Measurements from ENCODE around the gene CREB3L1. TPM values are rescaled to one million over a fixed set of nuclear protein-coding genes. Genes with fewer than 3 reads are reported as not detected.

Gene CREB3L1
- total and polyA plus RNA-seq, 2 donors (not counting 3 experiments of a cell fraction or from before 2014, with no cell fraction given), result 0.23 to 0.84 TPM

DNA sequence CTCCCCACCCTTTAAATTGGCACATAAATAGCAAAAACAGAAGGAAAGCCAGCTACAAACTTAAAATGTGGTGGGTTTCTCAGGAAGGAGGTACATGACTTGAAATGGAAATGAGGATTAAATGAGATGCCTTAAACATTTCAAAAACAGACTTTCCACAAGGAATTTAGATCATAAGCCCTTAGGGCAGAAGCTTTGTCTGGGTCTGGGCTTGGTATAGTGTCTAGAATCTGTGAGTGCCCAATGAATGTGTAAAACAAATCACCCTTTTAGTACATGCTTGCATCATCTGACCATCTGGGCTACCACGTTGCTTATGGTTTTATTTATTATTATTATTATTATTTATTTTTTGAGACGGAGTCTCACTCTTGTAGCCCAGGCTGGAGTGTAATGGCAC, 37.1 kb upstream of the CREB3L1 start:
- no peaks in the 10 kb centered on the region for H3K79me2 ChIP-seq (ENCODE audit: control insufficient read depth, insufficient read depth, low read length)
- no peak for DNase-seq (ENCODE audit: low read depth, low spot score)
- no peak overlapping the region for H3K4me3 ChIP-seq (replicated peaks in 1 of 3; ENCODE audit: insufficient read depth in 1 of 3, low read depth in 1 of 3, low read length in 3 of 3)
- no TSS peak for BruUV-seq (replicated peaks)
- no peak overlapping the region for H3K9ac ChIP-seq (replicated peaks; ENCODE audit: extremely low read depth, insufficient read depth, low read length)
- H3K9me3 ChIP-seq (replicated peaks; ENCODE audit: control insufficient read depth, insufficient read depth, low read length), result no peaks in the 10 kb centered on the region
- dilution Hi-C loops (cut with MboI; ENCODE audit: extremely low pct_ligation_motif_present, low sequenced_read_pairs), result no loop called here
- H3K27ac ChIP-seq (ENCODE audit: insufficient read depth, low read depth, low read length), result no peak overlapping the region
- no peak overlapping the region for H2AFZ ChIP-seq (ENCODE audit: low read depth, low read length)
- ChIA-PET POLR2A (no interaction called here), CTCF (interaction anchor here (1.2 to 9.4 kb wide), 7 partner anchors 56 to 289 kb away, joined by 4 to 367 read pairs (median 19); partner anchors contain the start of gene DGKZ)
- FAIRE-seq, result no peak
- no peaks in the 10 kb centered on the region for H4K20me1 ChIP-seq (replicated peaks; ENCODE audit: control insufficient read depth, extremely low read depth, insufficient read depth, low read length)
- H3K4me2 ChIP-seq (ENCODE audit: insufficient read depth, low read length), result no peak overlapping the region
- H3K36me3 ChIP-seq (ENCODE audit: control insufficient read depth in 2 of 2, extremely low read depth in 1 of 2, insufficient read depth in 2 of 2, low read length in 2 of 2), result no peaks in the 10 kb centered on the region
- intact Hi-C loops (cut with micrococcal nuclease), result no loop called here
- H3K9me1 ChIP-seq (replicated peaks; ENCODE audit: control insufficient read depth, extremely low read depth, insufficient read depth, low read length), result no peaks in the 10 kb centered on the region
- TF ChIP-seq CTCF (IDR thresholded peaks at IDR 0.05; ENCODE audit: extremely low read depth in 1 of 2, insufficient read depth in 1 of 2, low read depth in 1 of 2, low read length in 2 of 2) (no peak), JUN (IDR thresholded peaks at IDR 0.05; ENCODE audit: borderline replicate concordance, insufficient read depth, insufficient read length, low read depth) (no peak), GATA2 (IDR thresholded peaks at IDR 0.05; ENCODE audit: insufficient read depth, insufficient read length, low read depth, low read length) (no peak), MYC (IDR thresholded peaks at IDR 0.05; ENCODE audit: low read depth, low read length) (no peak), POLR2A (IDR thresholded peaks at IDR 0.05; ENCODE audit: low read depth, low read length) (no peak)
- TF ChIP-seq, protein P1, sequence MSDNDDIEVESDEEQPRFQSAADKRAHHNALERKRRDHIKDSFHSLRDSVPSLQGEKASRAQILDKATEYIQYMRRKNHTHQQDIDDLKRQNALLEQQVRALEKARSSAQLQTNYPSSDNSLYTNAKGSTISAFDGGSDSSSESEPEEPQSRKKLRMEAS (IDR thresholded peaks at IDR 0.05; ENCODE audit: insufficient read depth, insufficient read length), result no peak
- no peaks in the 10 kb centered on the region for H3K27me3 ChIP-seq (ENCODE audit: control insufficient read depth in 2 of 2, insufficient read depth in 2 of 2, low read length in 2 of 2)
- H3K4me1 ChIP-seq (ENCODE audit: control insufficient read depth, extremely low read depth, insufficient read depth, low read length), result peaks cover 30% of the 10 kb centered on the region

DNA sequence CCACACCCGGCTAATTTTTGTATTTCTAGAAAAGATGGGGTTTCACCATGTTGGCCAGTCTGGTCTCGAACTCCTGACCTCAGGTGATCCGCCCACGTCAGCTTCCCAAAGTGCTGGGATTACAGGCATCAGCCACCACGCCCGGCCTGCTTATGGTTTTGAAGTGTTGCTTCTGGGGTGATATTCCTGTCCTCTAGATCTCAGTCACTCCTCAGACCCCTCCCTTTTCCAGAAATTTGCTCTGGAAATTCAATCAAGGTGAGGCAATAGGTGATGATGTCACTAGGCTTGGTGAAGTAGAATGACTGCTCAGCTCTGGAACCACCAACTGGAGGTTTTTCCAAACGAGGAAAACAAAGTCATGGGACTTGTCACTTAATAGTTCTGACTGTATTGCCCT, 36.6 kb upstream of the CREB3L1 start:
- H3K27ac ChIP-seq (ENCODE audit: insufficient read depth, low read depth, low read length), result no peak overlapping the region
- no peaks in the 10 kb centered on the region for H3K36me3 ChIP-seq (ENCODE audit: control insufficient read depth in 2 of 2, extremely low read depth in 1 of 2, insufficient read depth in 2 of 2, low read length in 2 of 2)
- H4K20me1 ChIP-seq (replicated peaks; ENCODE audit: control insufficient read depth, extremely low read depth, insufficient read depth, low read length), result no peaks in the 10 kb centered on the region
- H3K27me3 ChIP-seq (ENCODE audit: control insufficient read depth in 2 of 2, insufficient read depth in 2 of 2, low read length in 2 of 2), result no peaks in the 10 kb centered on the region
- ChIA-PET CTCF (interaction anchor here (0.7 to 9.4 kb wide), 4 partner anchors 66 to 353 kb away, joined by 3 to 367 read pairs (median 18); partner anchors contain the start of genes AMBRA1 and DGKZ), POLR2A (no interaction called here)
- no peak overlapping the region for H2AFZ ChIP-seq (ENCODE audit: low read depth, low read length)
- no peak overlapping the region for H3K9ac ChIP-seq (replicated peaks; ENCODE audit: extremely low read depth, insufficient read depth, low read length)
- H3K9me3 ChIP-seq (replicated peaks; ENCODE audit: control insufficient read depth, insufficient read depth, low read length), result no peaks in the 10 kb centered on the region
- dilution Hi-C loops (cut with MboI; ENCODE audit: extremely low pct_ligation_motif_present, low sequenced_read_pairs) (no loop called here), intact Hi-C loops (cut with micrococcal nuclease) (no loop called here)
- H3K4me2 ChIP-seq (ENCODE audit: insufficient read depth, low read length), result no peak overlapping the region
- H3K9me1 ChIP-seq (replicated peaks; ENCODE audit: control insufficient read depth, extremely low read depth, insufficient read depth, low read length), result no peaks in the 10 kb centered on the region
- FAIRE-seq, result no peak
- H3K79me2 ChIP-seq (ENCODE audit: control insufficient read depth, insufficient read depth, low read length), result no peaks in the 10 kb centered on the region
- no peak for DNase-seq (ENCODE audit: low read depth, low spot score)
- H3K4me3 ChIP-seq (replicated peaks in 1 of 3; ENCODE audit: insufficient read depth in 1 of 3, low read depth in 1 of 3, low read length in 3 of 3), result no peak overlapping the region
- peaks cover 30% of the 10 kb centered on the region for H3K4me1 ChIP-seq (ENCODE audit: control insufficient read depth, extremely low read depth, insufficient read depth, low read length)
- TF ChIP-seq POLR2AphosphoS5 (IDR thresholded peaks at IDR 0.05; ENCODE audit: insufficient read depth, low read depth, low read length), result no peak
- no peak for TF ChIP-seq MYC (IDR thresholded peaks at IDR 0.05; ENCODE audit: low read depth, low read length)
- TF ChIP-seq, protein P1 (IDR thresholded peaks at IDR 0.05; ENCODE audit: insufficient read depth, insufficient read length), result no peak
- TF ChIP-seq CTCF (IDR thresholded peaks at IDR 0.05; ENCODE audit: extremely low read depth in 1 of 2, insufficient read depth in 1 of 2, low read depth in 1 of 2, low read length in 2 of 2), result no peak
- BruUV-seq (replicated peaks), result no TSS peak

All from endothelial cell of umbilical vein (primary cell).